ENCODE results near the gene TP53TG5.
"Not testable (repeated sequence)": the region's sequence is repeated elsewhere in the genome, so short reads cannot be mapped to it uniquely, and the experiment has no call there.

TP53TG5 gene

DNA sequence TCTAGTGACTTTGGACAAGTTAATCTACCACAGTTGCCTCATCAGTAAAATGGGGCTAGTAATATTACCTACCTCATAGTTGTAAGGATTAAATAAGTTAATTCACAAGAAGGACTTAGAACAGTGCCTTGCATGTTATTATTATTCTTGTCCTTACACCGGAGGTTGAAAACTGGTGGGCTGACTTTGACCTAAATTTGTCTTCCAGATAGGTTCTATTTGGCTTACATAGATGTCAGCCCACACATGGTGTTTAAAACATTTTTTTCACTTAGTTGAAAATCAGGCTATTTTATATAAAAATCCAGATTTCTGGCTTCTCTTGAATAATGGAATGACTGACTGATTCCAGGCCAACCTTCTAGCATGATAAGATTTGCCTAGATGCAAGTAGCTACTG lies 11.9 kb downstream of the TP53TG5 start:
- DNase-seq, result no peak

DNA sequence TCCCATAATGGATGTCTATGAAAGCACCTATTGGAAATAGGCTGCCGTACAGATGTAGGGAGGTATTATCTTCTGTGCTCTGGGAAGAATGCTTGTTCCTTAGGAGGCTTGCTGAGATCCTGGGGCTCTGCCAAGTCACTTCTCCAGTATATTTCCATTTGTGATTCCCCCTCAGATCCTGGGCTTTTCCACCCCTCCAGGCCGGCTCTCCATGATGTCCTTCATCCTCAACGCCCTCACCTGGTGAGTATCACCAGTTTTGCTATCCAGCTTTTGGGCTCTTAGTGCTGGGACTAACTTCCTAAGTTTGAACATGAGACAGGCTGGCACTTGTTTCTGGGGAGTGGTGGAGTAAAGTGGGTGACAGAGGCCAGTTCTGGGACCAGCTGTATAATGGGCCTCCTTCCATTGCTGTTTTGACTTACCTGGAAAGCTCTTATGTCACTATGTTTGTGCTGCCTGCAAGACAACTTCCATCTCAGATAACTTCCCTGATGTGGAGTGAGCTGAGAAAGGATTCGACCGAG lies 12.6 kb downstream of the TP53TG5 start:
- no peak for DNase-seq

DNA sequence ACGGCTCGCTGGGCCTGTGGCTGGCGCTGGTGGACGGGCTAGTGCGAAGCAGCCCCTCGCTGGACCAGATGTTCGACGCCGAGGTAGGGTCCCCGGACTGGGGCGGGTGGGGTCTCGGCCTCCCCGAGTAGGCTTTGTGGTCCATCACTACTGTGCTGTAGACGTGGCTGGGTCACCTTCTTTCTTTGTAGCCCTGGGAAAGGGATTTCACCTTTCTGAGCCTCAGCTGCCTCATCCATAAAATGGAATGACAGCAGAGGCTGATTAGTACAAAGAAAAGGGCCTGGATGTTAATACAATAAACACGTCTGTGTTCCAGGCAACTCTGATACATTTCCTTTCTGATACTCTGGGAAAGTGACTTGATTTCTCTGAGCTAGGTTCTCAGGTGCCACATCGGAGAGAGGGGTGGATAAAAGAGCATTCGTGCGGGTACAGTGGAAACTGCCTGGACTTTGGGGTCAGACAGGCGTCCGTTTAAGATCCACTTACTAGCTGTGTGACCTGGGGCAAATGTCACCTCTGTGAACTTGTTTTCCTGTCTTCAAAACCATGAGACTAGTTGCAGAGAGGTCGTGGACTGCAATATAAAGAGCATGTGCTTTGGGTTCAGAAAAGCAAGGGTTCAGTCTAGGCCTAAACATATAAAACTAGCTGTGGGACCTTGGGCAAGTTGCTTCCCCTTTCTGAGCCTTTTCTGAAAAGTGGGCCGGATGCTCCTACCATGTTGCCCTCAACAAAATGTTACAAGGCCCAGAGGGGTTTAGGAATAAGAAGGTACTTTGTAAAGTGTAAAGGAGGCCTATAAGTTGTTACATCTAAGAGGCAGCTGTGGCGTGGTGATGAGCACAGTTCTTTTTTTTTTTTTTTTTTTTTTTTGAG lies 14.3 kb downstream of the TP53TG5 start:
- no peak for DNase-seq

DNA sequence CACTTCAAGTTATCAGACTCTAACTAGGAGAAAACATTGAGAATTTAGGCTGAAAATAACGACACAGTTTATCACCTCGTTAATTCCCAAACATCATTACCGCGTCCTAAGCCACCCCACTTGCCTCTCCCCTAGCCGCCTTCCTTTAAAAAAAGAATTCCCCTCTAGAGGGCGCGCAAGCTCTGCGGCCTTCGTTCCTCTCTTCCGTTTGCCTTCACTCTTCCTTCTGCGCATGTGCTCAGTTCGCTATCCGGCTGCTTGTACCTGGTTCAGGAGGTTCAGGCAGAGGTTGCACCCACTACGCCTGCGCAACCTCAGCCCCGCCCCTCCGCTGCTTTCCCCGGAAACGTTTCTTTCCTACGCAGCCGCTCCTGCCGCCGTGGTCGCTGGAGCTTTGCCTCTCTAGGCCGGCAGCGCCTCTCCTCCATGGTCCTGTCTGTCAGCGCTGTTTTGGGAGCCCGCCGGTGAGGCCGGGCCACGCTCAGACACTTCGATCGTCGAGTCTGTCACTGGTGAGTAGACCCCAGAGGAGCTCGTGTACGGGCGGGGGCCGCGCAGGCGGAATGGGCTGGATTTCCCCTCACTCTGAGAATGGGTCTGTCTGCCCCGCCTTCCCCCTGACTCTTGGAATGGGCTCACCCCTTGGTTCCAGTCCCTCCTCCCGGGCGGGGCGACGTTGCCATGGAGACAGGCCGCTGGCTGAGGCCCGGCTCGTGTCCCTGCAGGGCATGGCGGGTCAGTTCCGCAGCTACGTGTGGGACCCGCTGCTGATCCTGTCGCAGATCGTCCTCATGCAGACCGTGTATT lies 15.1 kb downstream of the TP53TG5 start, which contains the start of gene SYS1:
Gene SYS1, plus strand, starts transcription at position 353 of the 807 bp plus-strand sequence. Its CDS starts 376 bp downstream, at position 729.
- DNase-seq, result peak; percentile 98

DNA sequence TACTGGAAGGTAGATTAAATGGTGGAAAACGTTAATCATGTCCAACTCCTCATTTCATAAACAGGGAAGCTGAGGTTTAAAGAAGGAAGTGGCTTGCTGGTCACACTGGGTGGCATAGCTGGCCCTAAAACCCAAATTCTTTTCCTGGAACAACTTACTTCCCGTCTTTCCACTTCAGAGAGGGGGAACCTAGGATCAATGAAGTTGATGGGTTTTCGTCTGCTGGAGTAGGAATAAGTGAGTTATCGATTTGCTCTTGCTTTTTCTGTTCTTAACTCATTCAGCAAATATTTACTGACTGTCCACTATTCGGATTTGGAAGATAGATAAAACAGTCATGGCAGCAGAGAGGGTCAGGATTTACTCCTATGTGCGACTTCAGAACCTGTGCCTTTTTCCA lies 16.3 kb downstream of the TP53TG5 start:
- DNase-seq, result no peak

DNA sequence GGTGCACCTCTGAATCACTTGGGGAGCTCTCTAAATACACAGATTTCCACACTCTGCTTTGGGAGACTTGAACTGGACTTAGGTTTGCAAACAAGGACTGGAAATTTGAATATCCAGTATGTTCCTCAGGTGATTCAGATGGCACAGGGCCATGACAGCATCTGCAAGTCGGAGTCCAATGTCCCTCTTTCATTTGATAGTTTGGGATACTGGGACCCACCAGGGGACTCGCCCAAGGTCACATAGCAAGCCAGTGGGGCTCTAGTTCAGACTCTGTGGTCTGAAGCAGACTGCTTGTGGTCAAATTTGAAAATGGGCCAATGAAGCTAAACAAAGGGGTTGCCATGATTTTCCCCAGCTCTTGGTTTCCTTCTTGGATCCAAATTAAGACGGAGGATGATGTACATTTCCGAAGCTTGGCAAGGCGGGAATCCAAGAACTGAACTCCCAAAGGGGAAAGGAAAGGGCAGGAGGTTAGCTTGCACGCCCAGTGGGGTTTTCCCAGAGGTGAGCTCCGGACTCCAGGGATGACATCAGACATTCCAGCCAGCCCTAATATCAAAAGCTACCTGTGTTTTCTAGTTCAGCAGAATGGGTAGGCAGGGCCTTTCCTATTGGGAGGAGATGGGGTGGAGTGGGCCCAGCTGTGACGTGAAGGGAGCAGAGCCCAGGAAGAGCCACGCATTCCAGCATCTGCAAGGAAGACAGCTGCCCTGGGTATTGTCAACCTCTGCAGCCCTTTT lies 18.5 kb downstream of the TP53TG5 start:
- DNase-seq, result no peak

DNA sequence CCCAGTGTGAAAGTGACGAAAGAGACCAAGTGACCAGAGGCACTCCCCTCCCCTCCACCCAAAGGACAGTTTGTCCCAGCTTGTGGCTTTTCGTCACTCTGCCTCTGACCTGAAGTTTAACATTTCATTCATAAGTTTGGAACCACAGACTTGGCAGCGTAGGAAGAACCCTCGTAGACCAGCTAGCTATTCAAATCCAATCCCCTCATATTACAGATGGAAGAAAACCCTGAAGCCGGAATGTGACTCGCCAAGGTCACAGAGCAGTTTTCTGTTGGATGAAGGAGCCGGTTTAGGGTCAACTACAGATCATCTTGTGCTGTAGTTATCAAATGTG lies 19.1 kb downstream of the TP53TG5 start:
- no peak for DNase-seq

DNA sequence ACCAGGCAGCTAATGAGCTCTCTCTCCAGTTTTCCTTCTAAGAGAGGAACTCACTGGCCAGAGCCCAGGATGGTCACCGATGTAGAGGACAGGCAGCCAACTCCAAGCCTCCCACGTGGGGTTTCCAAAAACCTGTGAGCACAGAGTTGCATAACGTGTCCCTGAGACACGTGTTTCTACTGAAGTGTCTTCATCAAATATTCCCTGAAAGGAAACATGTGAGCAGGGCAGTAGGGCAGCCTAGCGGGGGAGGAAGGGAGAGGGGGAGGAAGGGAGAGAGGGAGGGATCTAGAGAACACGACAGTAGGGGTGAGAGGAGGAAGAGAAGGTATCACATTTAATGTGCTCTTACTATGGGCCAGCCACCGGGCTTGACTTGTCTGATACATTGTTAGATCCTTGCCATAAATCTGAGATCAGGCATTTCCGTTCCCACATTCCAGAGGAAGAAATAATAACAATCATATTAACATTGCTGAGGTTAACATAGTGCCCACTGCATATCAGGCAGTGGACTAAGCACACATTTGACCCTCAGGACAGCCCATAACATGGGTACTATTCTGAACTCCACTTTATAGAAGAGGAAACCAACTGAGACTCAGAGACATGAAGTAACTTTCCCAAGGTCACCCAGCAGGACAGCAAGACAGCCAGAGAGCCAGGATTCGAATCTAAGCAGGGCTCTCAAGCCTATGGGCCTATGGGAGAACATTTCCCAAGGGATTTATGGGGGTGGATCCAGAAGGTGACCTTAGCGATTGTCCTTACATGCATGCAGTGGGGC lies 19.6 kb downstream of the TP53TG5 start:
- peak; percentile 80 for DNase-seq

DNA sequence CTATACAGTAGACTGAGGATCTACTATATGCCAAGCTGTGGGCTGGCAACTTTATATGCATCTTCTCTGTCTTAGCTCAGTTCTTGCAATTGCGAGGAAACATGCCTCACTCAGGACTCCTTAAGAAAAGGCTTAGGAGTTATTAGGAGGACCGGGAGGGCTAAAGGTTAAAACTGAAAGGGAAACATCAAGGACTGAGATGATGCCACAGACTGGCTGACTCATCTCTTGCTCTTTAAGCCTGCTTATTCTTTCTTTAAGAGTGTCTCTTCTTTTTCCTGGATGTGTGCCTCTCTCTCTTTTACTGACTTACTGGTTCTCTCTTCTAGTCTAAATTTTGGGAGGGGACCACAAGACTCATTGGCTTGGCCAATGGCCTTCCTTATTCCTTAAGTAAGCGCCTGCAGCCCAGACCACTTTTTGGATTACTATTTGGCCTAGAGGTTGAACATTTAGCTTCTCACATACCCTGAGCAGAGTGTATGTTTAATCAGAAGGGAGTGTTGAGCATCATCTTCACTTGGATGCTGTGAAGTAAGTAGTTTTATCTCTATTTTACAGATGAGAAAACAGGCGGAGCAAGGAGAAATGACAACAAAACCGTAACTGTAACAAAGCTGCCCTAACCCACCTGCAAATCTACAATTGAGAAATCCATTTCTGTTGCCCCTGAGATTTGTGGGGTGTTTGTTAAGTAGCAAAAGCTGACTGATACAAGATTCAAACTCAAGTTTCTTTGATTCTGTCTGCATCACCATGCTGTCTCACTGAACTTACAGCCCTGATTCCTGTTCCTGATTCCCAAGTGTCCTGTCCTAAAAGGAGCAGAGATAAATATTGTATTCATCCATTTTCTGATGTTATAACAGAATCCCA lies 22.7 kb downstream of the TP53TG5 start:
- peak; percentile 66 for DNase-seq

DNA sequence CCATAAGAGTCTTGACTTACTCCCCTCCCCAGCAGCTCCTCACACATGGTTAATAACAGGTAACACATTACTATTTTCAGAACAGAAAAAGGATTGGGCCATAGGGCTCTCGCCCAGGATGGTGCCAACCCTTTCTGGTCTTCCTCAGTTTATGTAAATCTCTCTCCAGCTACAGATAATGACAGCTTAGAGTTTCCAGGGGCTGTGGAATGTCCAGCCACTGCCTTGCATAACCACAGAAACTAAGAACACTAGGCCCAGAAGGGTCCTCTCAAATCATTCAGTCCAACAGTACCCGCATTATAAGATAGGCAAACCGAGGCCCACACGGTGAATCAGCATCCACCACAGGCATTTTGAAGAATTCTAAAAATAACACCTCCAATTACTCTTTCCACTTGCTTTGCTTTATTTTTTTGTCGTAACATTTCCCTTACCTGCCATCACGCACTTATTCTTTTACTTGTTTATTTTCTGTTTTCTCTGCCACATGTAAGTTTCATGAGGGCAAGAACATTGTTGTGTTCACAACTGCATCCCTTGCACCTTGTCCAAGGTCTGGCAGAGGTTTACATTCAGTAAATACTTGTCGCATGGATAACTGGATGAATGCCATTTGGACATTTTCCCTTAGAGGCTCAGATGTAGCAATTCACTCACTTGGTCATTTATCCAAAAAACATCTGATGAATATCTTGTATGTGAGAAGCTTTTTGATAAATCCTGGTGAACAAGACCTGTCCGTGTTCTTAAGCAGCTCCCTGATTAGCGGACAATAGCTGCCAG lies 23.5 kb downstream of the TP53TG5 start:
- no peak for DNase-seq

DNA sequence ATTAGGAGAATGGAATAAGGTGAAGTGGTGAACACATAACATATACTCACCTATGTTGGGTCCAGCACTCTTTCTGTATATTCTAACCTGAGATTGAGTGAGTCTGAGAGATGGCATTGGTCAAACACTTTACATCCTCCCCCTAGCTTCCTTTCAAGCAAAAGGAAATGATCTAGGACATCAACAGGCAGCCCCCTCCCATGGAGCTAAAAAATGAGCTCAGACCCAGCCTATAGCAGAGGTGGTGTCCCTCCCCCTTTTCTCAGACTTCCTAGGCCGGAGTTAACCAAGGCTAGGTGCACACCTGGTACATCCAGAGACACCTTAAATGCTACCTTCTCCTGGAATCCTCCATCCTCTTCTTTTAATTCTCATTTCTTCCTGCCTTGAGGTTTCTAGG lies 24.4 kb downstream of the TP53TG5 start:
- no peak for DNase-seq

DNA sequence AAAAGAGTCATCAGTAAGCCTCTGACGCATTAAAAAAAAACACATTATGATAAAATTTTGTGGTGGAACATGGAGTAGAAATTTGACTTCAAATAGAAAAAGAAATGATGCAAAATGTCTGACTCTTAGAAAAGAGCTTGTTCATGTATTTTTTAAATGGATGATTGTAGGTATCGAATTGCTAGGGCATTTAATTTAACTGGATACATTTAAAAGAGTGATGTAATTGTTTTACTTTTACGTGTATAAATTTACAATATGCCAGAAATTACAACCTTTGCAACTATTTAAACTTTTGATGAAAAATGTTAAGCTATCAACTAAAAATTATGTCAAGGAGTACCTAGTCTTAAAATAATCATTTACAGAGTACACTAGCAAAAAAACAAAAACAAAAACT lies 25.4 kb downstream of the TP53TG5 start:
- no peak for DNase-seq

DNA sequence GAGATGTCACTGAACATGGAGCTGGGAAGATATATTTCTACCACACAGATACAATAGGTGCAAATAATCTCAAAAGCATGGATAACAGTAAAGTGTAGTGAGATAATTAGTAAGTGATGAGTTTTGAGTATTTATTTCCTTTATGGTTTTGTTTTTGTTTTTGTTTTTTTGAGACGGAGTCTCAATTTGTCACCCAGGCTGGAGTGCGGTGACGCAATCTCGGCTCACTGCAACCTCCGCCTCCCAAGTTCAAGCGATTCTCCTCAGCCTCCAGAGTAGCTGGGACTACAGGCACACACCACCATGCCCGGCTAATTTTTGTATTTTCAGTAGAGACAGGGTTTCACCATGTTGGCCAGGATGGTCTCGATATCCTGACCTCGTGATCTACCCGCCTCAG lies 27.3 kb downstream of the TP53TG5 start:
- not testable (repeated sequence) for DNase-seq

DNA sequence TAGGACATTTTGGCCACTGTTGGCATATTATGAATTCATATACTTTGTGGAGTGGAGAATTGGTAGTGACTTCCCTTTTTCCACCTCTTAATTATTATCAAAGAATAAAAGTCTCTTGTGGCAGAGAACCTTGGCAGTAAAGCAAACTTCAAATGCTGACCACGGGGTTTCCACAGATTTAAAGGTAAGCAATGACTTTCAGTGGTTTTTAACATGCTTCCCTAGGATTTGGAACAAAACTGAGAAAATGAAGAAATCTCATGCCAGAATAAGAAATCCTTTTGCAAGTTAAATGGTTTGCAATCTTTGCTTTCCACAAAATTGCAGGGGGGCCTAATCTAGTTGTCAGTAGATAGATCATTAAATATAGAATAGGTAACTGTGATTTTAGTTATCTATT lies 27.9 kb downstream of the TP53TG5 start:
- no peak for DNase-seq

DNA sequence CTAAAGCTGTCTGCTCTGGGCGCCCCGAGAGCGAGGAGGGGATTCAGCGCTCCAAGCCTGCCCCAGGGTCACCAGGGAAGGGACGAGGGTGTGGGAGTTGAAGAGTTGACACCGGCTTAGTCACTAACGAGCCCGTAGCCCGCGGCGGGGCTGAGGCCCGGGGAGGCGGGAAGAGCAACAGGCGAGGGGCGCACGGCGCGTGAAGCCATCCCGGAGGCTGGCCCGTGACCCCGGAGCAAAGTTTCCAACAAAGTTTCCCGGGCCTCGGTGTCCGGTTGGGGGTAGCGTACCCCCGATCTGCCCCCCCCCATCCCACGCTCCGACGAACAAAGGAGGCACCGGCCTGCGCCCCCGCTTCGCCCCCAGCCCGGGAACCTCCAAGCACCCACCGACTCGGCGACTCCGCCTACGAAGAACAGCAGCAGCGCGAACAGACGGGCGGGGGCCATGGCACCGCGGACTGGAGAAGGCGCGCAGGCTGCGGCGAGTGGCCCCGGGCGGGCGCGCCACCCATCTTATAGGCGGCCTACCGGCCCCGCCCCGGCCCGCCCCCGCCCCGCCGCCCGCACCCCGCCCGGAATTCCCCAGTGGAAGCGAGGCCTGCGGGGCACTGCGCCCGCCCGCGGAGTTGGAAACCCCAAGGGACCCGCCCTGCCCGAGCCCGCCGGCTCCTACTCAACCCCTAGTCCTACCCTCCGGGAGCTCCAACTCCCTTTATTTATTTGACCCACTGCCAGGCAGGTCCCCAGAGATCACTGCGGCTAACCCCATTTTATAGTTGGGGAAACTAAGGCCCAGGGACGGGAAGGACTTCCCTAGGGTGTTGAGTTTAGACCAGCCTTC lies 30.0 kb downstream of the TP53TG5 start, which contains the start of gene SDC4:
Gene SDC4, minus strand, starts transcription at position 489 of the 843 bp plus-strand sequence. Its CDS starts 40 bp downstream, at position 449.
- peak; percentile 63 for DNase-seq

DNA sequence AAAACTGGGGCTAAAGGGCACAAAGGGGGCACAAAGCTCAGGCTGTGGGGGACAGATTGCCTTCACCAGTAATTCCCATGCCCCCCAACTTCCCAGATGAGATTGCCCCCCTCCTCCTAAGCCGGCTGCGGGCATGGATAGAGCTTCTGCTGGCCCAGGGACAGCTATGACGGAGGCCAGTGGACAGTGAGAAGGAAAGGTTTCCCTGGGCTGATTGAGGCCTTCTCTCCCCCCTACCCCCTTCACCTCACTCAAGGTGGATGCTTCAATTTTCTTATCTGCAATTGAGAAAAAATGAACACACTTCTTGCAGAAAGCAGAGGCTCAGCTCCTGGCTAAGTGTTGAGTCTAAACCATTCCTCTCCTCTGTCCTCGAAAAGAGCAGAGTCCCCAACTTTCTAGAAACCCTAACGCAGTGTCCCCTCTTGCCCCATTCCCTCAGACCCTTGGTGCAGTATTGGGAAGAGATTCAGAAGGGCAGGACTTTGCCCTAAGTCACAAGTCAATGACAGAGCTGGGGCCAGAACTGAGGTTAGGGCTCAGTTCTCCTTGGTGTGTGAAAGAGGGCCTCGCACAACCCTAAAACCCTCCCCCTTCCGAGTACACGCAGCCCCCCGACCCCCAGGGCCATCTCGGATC lies 30.7 kb downstream of the TP53TG5 start:
- DNase-seq, result no peak

DNA sequence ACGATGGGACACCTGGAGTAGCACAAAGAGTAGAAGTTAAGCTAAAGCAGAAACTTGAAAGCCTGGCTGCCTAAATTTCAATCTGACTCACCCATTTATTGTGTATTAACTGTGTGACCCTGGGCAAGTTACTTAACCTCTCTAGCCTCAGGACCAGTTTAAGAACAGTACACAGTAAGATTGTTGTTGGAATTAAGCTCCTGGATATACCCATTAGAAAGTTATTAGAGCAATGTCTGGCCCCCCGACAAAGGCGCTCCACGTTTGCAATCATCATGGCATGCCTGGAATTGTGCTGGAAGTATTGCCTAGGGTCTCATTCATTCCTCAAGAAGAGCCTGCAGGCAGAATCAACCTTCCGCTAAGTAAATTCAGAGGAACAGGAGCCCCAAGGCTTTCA lies 31.3 kb downstream of the TP53TG5 start:
- DNase-seq, result no peak

DNA sequence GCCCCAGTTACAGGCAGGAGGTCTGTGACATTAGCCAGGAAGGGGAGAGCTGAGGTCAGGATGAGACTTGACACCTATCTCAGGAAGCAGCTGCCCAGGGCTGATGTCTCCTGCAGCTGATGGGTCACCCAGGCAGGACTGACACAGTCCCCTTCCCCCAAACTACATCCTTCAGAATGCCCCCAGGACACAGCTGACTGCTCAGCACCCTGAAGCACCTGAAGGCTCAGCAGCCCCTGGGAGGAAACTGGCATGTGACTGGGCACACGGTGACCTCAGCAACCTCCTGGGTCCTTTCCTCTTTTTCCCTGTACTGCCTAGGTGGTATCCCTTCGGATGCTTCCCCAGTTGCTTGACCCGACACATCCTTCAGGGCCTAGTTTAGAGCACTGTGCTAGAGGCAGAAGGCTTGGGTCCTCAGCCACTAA lies 31.8 kb downstream of the TP53TG5 start:
- DNase-seq, result no peak
